GM18861 (cell line): ENCODE data around the gene AP4M1.

ENCODE experiments used
- ATAC-seq: cut with Tn5 transposase; IDR thresholded peaks from one replicate; pipeline ENCODE4 v1.9.1; 2021; ENCODE audit not compliant: unreplicated experiment

The AP4M1 gene

DNA sequence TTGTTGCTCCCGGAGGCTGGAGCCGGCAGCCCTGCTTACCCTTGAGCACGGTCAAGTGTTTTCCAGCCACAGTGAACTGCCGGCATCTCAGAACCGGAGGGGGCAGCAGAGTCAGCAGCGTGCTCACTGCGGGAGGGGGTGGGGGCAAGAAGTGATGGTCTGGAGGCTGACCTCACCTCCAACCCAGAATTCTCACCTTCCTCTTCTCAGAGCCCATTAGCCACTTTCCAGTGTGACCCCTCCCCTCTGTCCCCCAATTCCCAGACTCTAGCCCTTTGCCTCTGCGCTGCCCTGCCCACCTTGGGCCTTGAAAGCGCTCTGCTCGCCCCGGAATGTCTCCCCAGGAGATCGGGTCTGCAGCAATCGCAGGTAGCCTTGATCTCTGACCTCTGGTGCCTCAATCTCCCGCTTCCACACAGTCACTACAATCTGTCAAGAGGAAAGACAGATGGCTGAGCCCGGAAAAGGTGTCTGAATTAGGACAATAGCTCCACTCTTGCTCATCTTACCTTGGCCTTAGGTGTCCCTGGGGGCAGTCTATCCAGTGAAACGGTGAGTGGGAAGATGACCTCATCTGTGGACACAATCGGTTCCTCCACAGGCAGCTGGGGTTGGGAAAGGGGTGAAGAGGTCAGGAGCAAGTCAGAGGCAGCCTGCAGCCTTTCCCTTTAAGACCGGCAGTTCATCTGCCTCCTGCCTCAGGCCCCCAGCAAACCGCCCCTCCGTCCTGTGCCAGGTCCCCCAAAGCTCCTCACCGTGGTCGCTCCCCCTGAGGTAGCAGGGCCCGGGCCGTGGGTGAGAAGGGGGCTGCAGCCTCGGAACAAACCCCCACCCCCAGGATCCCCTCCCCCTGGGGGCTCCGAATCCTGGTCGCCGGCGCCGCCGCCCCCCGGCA is 56.1 kb downstream of the AP4M1 start:
- no peak for ATAC-seq
